SU-DHL-6 (cell line): ENCODE data around the gene GPATCH8.

ENCODE experiments used
- EZH2phosphoT487 ChIP-seq: fragments of 200-600 bp; sonication (generic), shearing (Covaris generic); conservative IDR thresholded peaks from 2 replicates; pipeline ENCODE4 v1.6.1; 2018; ENCODE audit warnings: mild to moderate bottlenecking, antibody characterized with exemption, low read length, moderate library complexity, mixed read lengths
- TF ChIP-seq, protein P1 (sequence below): fragments of 200-600 bp; sonication (generic); IDR thresholded peaks from one replicate; pipeline ENCODE4 v1.5.1; 2017; ENCODE audit warnings: antibody characterized with exemption, mild to moderate bottlenecking, low read length, moderate library complexity; ENCODE audit not compliant: insufficient read depth, poor library complexity, severe bottlenecking

DNA sequence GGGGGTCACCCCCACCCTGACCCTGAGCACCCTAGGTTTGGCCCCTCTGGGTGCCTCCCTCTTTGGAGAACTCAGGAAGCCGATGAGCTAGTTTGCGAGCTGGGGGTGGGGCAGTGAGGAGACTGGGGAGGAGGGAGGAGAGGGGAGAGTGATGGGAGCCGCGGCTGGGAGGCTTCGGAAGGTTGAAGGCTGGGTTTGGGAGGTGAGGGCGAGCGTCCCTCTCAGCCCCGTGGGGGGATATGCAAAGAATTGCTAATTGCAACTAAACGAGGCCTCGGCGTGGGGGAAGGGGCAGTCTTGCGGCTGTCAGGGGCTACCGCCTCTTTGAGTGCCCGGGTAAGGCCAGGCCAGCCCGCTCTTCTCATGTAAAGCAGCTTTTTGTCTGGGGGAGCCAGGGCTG, 36.5 kb upstream of the GPATCH8 start:
- TF ChIP-seq, protein P1, sequence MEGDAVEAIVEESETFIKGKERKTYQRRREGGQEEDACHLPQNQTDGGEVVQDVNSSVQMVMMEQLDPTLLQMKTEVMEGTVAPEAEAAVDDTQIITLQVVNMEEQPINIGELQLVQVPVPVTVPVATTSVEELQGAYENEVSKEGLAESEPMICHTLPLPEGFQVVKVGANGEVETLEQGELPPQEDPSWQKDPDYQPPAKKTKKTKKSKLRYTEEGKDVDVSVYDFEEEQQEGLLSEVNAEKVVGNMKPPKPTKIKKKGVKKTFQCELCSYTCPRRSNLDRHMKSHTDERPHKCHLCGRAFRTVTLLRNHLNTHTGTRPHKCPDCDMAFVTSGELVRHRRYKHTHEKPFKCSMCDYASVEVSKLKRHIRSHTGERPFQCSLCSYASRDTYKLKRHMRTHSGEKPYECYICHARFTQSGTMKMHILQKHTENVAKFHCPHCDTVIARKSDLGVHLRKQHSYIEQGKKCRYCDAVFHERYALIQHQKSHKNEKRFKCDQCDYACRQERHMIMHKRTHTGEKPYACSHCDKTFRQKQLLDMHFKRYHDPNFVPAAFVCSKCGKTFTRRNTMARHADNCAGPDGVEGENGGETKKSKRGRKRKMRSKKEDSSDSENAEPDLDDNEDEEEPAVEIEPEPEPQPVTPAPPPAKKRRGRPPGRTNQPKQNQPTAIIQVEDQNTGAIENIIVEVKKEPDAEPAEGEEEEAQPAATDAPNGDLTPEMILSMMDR, result no peak
- TF ChIP-seq EZH2phosphoT487, result no peak
